ENCODE measurements around the gene CD226. TPM values are rescaled to one million over a fixed set of nuclear protein-coding genes. Genes with fewer than 3 reads are reported as not detected.

Gene CD226
- total RNA-seq, 4 donors from 2014 or later, result 0.03 to 1.6 (median 0.22) TPM

DNA sequence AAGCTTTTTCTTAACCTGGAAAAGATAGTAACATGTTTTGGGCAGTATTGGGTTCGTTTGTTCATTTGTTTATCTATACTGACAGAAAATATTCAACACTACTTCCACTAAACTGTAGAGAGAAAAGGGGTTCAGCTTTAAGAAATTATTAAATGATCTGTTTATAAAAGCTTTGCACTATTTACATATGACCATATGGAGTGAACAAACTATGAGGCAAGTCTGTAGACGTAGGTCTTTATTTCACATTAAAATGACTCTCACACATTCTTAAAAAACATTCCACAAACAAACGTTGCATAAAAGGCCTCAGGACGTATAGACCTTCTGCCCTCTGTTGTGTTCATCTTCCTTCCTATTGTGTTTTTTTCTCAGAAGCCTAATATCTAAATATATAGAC is 94.6 kb downstream of the CD226 start:
- Histone ChIP-seq H3K27me3 (no peaks in the 10 kb centered on the region), H3K4me1 (no peaks in the 10 kb centered on the region), H3K27ac (no peak overlapping the region), H3K4me3 (no peak overlapping the region), H3K9me3 (no peaks in the 10 kb centered on the region), H3K36me3 (no peaks in the 10 kb centered on the region)
- DNase-seq (no peak), ATAC-seq (no peak)
- intact Hi-C loops (cut with DNase I; ENCODE audit: low total_unique reads) (no loop called here), in situ Hi-C loops (cut with MboI; ENCODE audit: low sequenced_read_pairs in 4 of 4) (no loop called here)
- TF ChIP-seq, protein P1, sequence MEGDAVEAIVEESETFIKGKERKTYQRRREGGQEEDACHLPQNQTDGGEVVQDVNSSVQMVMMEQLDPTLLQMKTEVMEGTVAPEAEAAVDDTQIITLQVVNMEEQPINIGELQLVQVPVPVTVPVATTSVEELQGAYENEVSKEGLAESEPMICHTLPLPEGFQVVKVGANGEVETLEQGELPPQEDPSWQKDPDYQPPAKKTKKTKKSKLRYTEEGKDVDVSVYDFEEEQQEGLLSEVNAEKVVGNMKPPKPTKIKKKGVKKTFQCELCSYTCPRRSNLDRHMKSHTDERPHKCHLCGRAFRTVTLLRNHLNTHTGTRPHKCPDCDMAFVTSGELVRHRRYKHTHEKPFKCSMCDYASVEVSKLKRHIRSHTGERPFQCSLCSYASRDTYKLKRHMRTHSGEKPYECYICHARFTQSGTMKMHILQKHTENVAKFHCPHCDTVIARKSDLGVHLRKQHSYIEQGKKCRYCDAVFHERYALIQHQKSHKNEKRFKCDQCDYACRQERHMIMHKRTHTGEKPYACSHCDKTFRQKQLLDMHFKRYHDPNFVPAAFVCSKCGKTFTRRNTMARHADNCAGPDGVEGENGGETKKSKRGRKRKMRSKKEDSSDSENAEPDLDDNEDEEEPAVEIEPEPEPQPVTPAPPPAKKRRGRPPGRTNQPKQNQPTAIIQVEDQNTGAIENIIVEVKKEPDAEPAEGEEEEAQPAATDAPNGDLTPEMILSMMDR (IDR thresholded peaks at IDR 0.05 in 4 of 5, conservative IDR thresholded peaks at IDR 0.05 in 1 of 5), result no peak
- no peak for TF ChIP-seq POLR2A (IDR thresholded peaks at IDR 0.05)

DNA sequence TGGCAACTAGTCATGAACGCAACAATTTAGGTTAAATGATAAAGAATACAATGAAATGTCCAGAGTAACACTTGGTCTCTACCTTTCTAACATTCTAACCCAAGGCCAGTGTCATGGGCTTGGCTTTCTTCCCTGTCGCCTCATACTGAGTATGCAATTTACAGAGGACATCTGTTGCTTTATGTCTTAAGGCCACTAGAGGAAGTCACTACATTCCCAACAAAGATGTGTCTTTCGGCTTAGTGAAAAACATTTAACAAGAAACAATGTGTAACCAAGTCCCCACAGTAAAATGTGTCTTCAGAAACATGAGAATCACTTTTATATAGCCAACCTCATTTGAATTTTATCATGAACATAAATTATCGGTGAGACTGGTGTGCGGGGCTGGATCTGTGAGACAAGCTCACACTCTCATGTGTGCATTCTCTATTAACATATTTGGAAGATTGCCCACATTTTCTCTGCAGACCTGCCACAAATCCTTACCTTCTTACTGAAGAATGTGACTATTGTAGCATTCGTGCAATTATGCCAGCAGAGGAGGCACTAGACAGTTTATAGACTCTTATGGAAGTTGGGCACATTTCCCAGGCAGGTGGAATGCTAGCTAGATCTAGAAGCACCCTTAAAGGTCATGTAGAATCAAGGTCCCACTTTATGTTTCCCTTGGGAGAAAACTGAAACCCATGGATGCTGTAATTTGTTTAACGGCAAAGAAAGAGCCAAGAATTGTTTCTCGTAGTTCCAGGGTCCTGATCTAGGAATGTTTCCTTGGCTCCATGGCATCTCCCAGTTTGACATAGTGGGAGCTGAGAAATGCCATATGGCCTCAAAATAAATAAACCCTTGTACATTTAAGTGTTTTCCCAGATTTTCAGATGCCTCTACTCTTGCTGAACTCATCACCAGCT is 101.8 kb downstream of the CD226 start:
- in situ Hi-C loops (cut with MboI; ENCODE audit: low sequenced_read_pairs in 4 of 4), result no loop called here

DNA sequence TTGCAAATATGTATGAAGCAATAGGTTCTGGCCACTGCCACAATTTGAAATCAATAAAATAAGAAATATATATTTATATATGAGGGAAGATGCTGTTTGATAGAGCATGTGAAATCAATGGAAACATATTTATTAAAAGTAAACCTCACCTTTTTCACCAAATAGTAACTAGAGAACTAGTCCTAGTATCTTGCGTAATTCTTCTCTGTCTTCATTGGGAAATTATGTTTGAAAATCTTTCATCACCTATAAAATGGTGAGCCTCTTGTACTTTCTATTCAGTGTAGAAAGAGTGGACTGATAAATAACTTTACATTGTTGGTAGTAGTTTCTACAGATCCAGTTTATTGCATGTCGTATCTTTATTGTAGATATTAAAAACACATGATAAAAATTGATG is 103.0 kb downstream of the CD226 start:
- TF ChIP-seq, protein P1 (IDR thresholded peaks at IDR 0.05 in 4 of 5, conservative IDR thresholded peaks at IDR 0.05 in 1 of 5), result no peak
- TF ChIP-seq POLR2A (IDR thresholded peaks at IDR 0.05), result no peak
- no peak overlapping the region for H3K4me3 ChIP-seq
- ATAC-seq (no peak), DNase-seq (no peak)
- H3K27ac ChIP-seq, result no peak overlapping the region
- no peaks in the 10 kb centered on the region for H3K36me3 ChIP-seq
- no peaks in the 10 kb centered on the region for H3K9me3 ChIP-seq
- H3K27me3 ChIP-seq, result no peaks in the 10 kb centered on the region
- intact Hi-C loops (cut with DNase I; ENCODE audit: low total_unique reads), result no loop called here
- H3K4me1 ChIP-seq, result no peaks in the 10 kb centered on the region
- in situ Hi-C loops (cut with MboI; ENCODE audit: low sequenced_read_pairs in 4 of 4), result no loop called here

More for the DNA sequence above, 101.8 kb downstream of the CD226 start:
- intact Hi-C loops (cut with DNase I; ENCODE audit: low total_unique reads), result no loop called here
- no peaks in the 10 kb centered on the region for H3K36me3 ChIP-seq
- H3K9me3 ChIP-seq, result no peaks in the 10 kb centered on the region
- DNase-seq (no peak), ATAC-seq (no peak)
- H3K4me1 ChIP-seq, result no peaks in the 10 kb centered on the region
- TF ChIP-seq POLR2A (IDR thresholded peaks at IDR 0.05), result no peak
- TF ChIP-seq, protein P1 (IDR thresholded peaks at IDR 0.05 in 4 of 5, conservative IDR thresholded peaks at IDR 0.05 in 1 of 5), result no peak
- no peak overlapping the region for H3K27ac ChIP-seq
- H3K27me3 ChIP-seq, result no peaks in the 10 kb centered on the region
- no peak overlapping the region for H3K4me3 ChIP-seq

DNA sequence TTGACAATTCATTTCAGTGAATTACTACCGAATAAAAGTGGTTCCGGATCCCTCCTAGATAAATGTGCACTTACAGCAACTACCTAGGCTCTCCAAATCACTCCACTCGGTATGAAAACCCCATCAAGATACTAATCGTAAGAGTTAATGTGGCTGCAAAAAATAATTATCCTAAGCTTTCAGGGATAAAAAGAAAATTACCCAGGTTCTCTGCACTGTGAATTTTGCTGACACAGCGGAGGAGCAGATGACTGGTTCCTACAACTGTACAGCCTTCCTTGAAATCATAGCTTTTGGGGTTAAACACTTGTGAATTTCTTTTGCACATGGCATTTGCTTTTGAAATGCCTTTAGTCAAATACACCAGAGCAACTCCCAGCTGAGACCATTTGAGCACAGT is 104.7 kb downstream of the CD226 start:
- in situ Hi-C loops (cut with MboI; ENCODE audit: low sequenced_read_pairs in 4 of 4) (no loop called here), intact Hi-C loops (cut with DNase I; ENCODE audit: low total_unique reads) (no loop called here)
- Histone ChIP-seq H3K27me3 (no peaks in the 10 kb centered on the region), H3K27ac (no peak overlapping the region), H3K4me1 (no peaks in the 10 kb centered on the region), H3K9me3 (no peaks in the 10 kb centered on the region), H3K36me3 (no peaks in the 10 kb centered on the region), H3K4me3 (no peak overlapping the region)
- ATAC-seq (no peak), DNase-seq (no peak)
- TF ChIP-seq POLR2A (IDR thresholded peaks at IDR 0.05), result no peak
- TF ChIP-seq, protein P1 (IDR thresholded peaks at IDR 0.05 in 4 of 5, conservative IDR thresholded peaks at IDR 0.05 in 1 of 5), result no peak

All from gastrocnemius medialis (tissue), 4 donors.